Activated naive CD4-positive, alpha-beta T cell treated with anti-CD3 and anti-CD28 coated beads, Interleukin-2, amount 50 U/mL, for 72 hours (primary cell): Measurements from ENCODE around the gene LYRM9. TPM values are rescaled to one million over a fixed set of nuclear protein-coding genes. Genes with fewer than 3 reads are reported as not detected.

ENCODE experiments used
- ATAC-seq, 2 donors: fragments of 150-1000 bp; cut with Tn5 transposase; 2 replicates each; pipeline ENCODE4 v1.10.0; 2021; ENCODE audit warnings: mild to moderate bottlenecking in 2 of 2, moderate library complexity in 2 of 2
- DNase-seq, 2 donors: peaks; one replicate each; pipeline ENCODE4 v3.0.0; 2021 to 2022; ENCODE audit warnings: low spot score in 2 of 2
- H3K27ac Mint-ChIP-seq, 2 donors: one replicate each; pipeline ENCODE4 v1.8.0; 2022; ENCODE audit warnings: mild to moderate bottlenecking in 2 of 2, mixed read lengths in 2 of 2
- H3K36me3 Mint-ChIP-seq, 2 donors: one replicate each; pipeline ENCODE4 v1.8.0; 2022; ENCODE audit warnings: mixed read lengths in 2 of 2
- H3K9me3 Mint-ChIP-seq, 2 donors: one replicate each; pipeline ENCODE4 v1.8.0; 2022; ENCODE audit warnings: mixed read lengths in 2 of 2
- total RNA-seq, 2 donors: library from RNA; stranded (reverse); gene quantifications; one replicate each; pipeline ENCODE4 v1.2.3, GENCODE V29; 2022

The LYRM9 gene
- total RNA-seq = 1 to 10 TPM; 1.3 to 4.4 TPM

GRCh38 chr17:27892866-27893769, at the start of gene LYRM9:
LYRM9 (minus strand) TSS chr17:27893365; CDS start chr17:27882694, 10,671 bp downstream.
- H3K36me3 Mint-ChIP-seq = no peaks in the 10 kb centered on the region
- DNase-seq = peak; percentile 96 to 99
- ATAC-seq = peak; percentile 97 to 98
- H3K9me3 Mint-ChIP-seq = no peaks in the 10 kb centered on the region
- H3K27ac Mint-ChIP-seq = peak within 1 kb of the TSS; percentile 36 to 61

GRCh38 chr17:27940503-27941428, 47.6 kb upstream of the LYRM9 start:
- Mint-ChIP-seq H3K36me3 (no peaks in the 10 kb centered on the region), H3K9me3 (no peaks in the 10 kb centered on the region), H3K27ac (no peak overlapping the region)
- ATAC-seq = no peak
- no peak for DNase-seq

GRCh38 chr17:27939474-27940465, 46.6 kb upstream of the LYRM9 start:
- peaks cover 0 to 2% of the 10 kb centered on the region in 2 donors for H3K9me3 Mint-ChIP-seq
- no peaks in the 10 kb centered on the region for H3K36me3 Mint-ChIP-seq
- H3K27ac Mint-ChIP-seq = no peak overlapping the region
- DNase-seq = no peak
- no peak for ATAC-seq

GRCh38 chr17:27938864-27939263, 45.7 kb upstream of the LYRM9 start:
- H3K9me3 Mint-ChIP-seq = peaks cover 0 to 4% of the 10 kb centered on the region in 2 donors
- no peak for ATAC-seq
- DNase-seq = no peak
- H3K36me3 Mint-ChIP-seq = no peaks in the 10 kb centered on the region
- H3K27ac Mint-ChIP-seq = no peak overlapping the region

GRCh38 chr17:27938241-27938640, 45.1 kb upstream of the LYRM9 start:
- ATAC-seq = no peak
- H3K27ac Mint-ChIP-seq = no peak overlapping the region

GRCh38 chr17:27937025-27937546, 43.9 kb upstream of the LYRM9 start:
- Mint-ChIP-seq H3K27ac (no peak overlapping the region), H3K9me3 (peaks cover 0 to 4% of the 10 kb centered on the region in 2 donors), H3K36me3 (no peaks in the 10 kb centered on the region)
- ATAC-seq = no peak
- DNase-seq = no peak

More at GRCh38 chr17:27938241-27938640, 45.1 kb upstream of the LYRM9 start:
- Mint-ChIP-seq H3K36me3 (no peaks in the 10 kb centered on the region), H3K9me3 (peaks cover 0 to 4% of the 10 kb centered on the region in 2 donors)
- DNase-seq = no peak

GRCh38 chr17:27930000-27930399, 36.8 kb upstream of the LYRM9 start:
- ATAC-seq (no peak), DNase-seq (no peak)
- H3K36me3 Mint-ChIP-seq = no peaks in the 10 kb centered on the region

GRCh38 chr17:27928587-27928986, 35.4 kb upstream of the LYRM9 start:
- DNase-seq (no peak), ATAC-seq (no peak)
- no peak overlapping the region for H3K27ac Mint-ChIP-seq
- no peaks in the 10 kb centered on the region for H3K36me3 Mint-ChIP-seq
- no peaks in the 10 kb centered on the region for H3K9me3 Mint-ChIP-seq

More at GRCh38 chr17:27930000-27930399, 36.8 kb upstream of the LYRM9 start:
- Mint-ChIP-seq H3K9me3 (peaks cover 0 to 4% of the 10 kb centered on the region in 2 donors), H3K27ac (no peak overlapping the region)

GRCh38 chr17:27927781-27928180, 34.6 kb upstream of the LYRM9 start:
- ATAC-seq (no peak), DNase-seq (no peak)
- Mint-ChIP-seq H3K27ac (no peak overlapping the region), H3K9me3 (no peaks in the 10 kb centered on the region), H3K36me3 (no peaks in the 10 kb centered on the region)

GRCh38 chr17:27921599-27921998, 28.4 kb upstream of the LYRM9 start:
- Mint-ChIP-seq H3K36me3 (no peaks in the 10 kb centered on the region), H3K27ac (no peak overlapping the region), H3K9me3 (no peaks in the 10 kb centered on the region)
- DNase-seq (no peak), ATAC-seq (no peak)

- no peaks in the 10 kb centered on the region for H3K36me3 Mint-ChIP-seq
- DNase-seq (no peak), ATAC-seq (no peak)
- H3K27ac Mint-ChIP-seq = no peak overlapping the region
- H3K9me3 Mint-ChIP-seq = no peaks in the 10 kb centered on the region
Measured at GRCh38 chr17:27921077-27921476, 27.9 kb upstream of the LYRM9 start.

- DNase-seq = no peak
- ATAC-seq = no peak
- Mint-ChIP-seq H3K27ac (no peak overlapping the region), H3K36me3 (no peaks in the 10 kb centered on the region), H3K9me3 (no peaks in the 10 kb centered on the region)
Measured at GRCh38 chr17:27920569-27920968, 27.4 kb upstream of the LYRM9 start.

GRCh38 chr17:27919079-27919478, 25.9 kb upstream of the LYRM9 start:
- Mint-ChIP-seq H3K36me3 (no peaks in the 10 kb centered on the region), H3K9me3 (no peaks in the 10 kb centered on the region), H3K27ac (no peak overlapping the region)
- no peak for ATAC-seq
- DNase-seq = no peak

GRCh38 chr17:27918498-27918897, 25.3 kb upstream of the LYRM9 start:
- DNase-seq (no peak), ATAC-seq (no peak)
- Mint-ChIP-seq H3K36me3 (no peaks in the 10 kb centered on the region), H3K27ac (no peak overlapping the region), H3K9me3 (no peaks in the 10 kb centered on the region)

GRCh38 chr17:27917000-27917399, 23.8 kb upstream of the LYRM9 start:
- ATAC-seq = no peak
- Mint-ChIP-seq H3K27ac (no peak overlapping the region), H3K36me3 (no peaks in the 10 kb centered on the region), H3K9me3 (no peaks in the 10 kb centered on the region)
- DNase-seq = no peak

- no peak for DNase-seq
- H3K36me3 Mint-ChIP-seq = no peaks in the 10 kb centered on the region
- no peak for ATAC-seq
- no peak overlapping the region for H3K27ac Mint-ChIP-seq
- H3K9me3 Mint-ChIP-seq = no peaks in the 10 kb centered on the region
Measured at GRCh38 chr17:27915709-27916108, 22.5 kb upstream of the LYRM9 start.
